Upper lobe of right lung (tissue), 1 donor: ENCODE measurements around the gene ARHGAP6. TPM values are rescaled to one million over a fixed set of nuclear protein-coding genes. Genes with fewer than 3 reads are reported as not detected.

Experiments used
- ATAC-seq: fragments of 200-7000 bp; cut with Tn5 transposase; one replicate; pipeline ENCODE4 v1.9.1; 2020; ENCODE audit warnings: mild to moderate bottlenecking, moderate library complexity
- DNase-seq: peaks from one replicate; pipeline ENCODE4 v3.0.0-alpha.2; 2020
- H3K27ac ChIP-seq: fragments of 200-600 bp; one replicate; pipeline ENCODE4 v1.8.0; 2022
- H3K27me3 ChIP-seq: fragments of 200-600 bp; one replicate; pipeline ENCODE4 v1.8.0; 2022; ENCODE audit warnings: mild to moderate bottlenecking
- H3K36me3 ChIP-seq: fragments of 200-600 bp; one replicate; pipeline ENCODE4 v1.8.0; 2022
- H3K4me1 ChIP-seq: fragments of 200-600 bp; one replicate; pipeline ENCODE4 v1.8.0; 2022
- H3K4me3 ChIP-seq: fragments of 200-600 bp; one replicate; pipeline ENCODE4 v1.8.0; 2022; ENCODE audit warnings: mild to moderate bottlenecking
- H3K9me3 ChIP-seq: fragments of 200-600 bp; one replicate; pipeline ENCODE4 v1.8.0; 2022
- CTCF ChIP-seq: fragments of 200-600 bp; IDR thresholded peaks from one replicate; pipeline ENCODE4 v1.8.0; 2022; ENCODE audit warnings: antibody characterized with exemption
- intact Hi-C: fragments of 100-400 bp; cut with DNase I; formaldehyde crosslinking; loops from one replicate; pipeline ENCODE4 v1.11.0; 2022
- total RNA-seq: library from RNA; stranded (reverse); fragmentation: NEBNext Ultra II Directional; extraction: Animal tissue kit (Norgen Biotek cat#: 25700); gene quantifications from one replicate; pipeline ENCODE4 v1.2.1, GENCODE V29; 2021
- donor health status: DM: no; HTN: yes; CAD: no; lungs with severe emphysema.

ARHGAP6 gene
- total RNA-seq, 1 donor from 2014 or later, result 17.1 TPM

- no peak for ATAC-seq
- Histone ChIP-seq H3K27ac (no peak overlapping the region), H3K4me1 (no peaks in the 10 kb centered on the region), H3K4me3 (no peak overlapping the region), H3K36me3 (no peaks in the 10 kb centered on the region), H3K27me3 (no peaks in the 10 kb centered on the region), H3K9me3 (no peaks in the 10 kb centered on the region)
- intact Hi-C loops, result no loop called here
- no peak for TF ChIP-seq CTCF
- no peak for DNase-seq
Measured at GRCh38 chrX:11478911-11479310, 186.8 kb downstream of the ARHGAP6 start.

GRCh38 chrX:11478026-11478425 is 187.7 kb downstream of the ARHGAP6 start:
- ATAC-seq (no peak), DNase-seq (no peak)
- intact Hi-C loops, result no loop called here
- Histone ChIP-seq H3K27me3 (no peaks in the 10 kb centered on the region), H3K36me3 (no peaks in the 10 kb centered on the region), H3K4me1 (no peaks in the 10 kb centered on the region), H3K27ac (no peak overlapping the region), H3K4me3 (no peak overlapping the region), H3K9me3 (no peaks in the 10 kb centered on the region)
- no peak for TF ChIP-seq CTCF

- intact Hi-C loops, result no loop called here
- no peaks in the 10 kb centered on the region for H3K4me1 ChIP-seq
- no peak overlapping the region for H3K27ac ChIP-seq
- no peaks in the 10 kb centered on the region for H3K36me3 ChIP-seq
- H3K4me3 ChIP-seq, result no peak overlapping the region
- no peaks in the 10 kb centered on the region for H3K27me3 ChIP-seq
- no peaks in the 10 kb centered on the region for H3K9me3 ChIP-seq
- TF ChIP-seq CTCF, result no peak
- ATAC-seq (no peak), DNase-seq (no peak)
Measured at GRCh38 chrX:11474576-11474975, 191.1 kb downstream of the ARHGAP6 start.

- intact Hi-C loops, result no loop called here
- no peak for DNase-seq
- H3K27ac ChIP-seq, result no peak overlapping the region
- H3K4me3 ChIP-seq, result no peak overlapping the region
- H3K36me3 ChIP-seq, result no peaks in the 10 kb centered on the region
- H3K27me3 ChIP-seq, result no peaks in the 10 kb centered on the region
- TF ChIP-seq CTCF, result no peak
- no peaks in the 10 kb centered on the region for H3K9me3 ChIP-seq
- H3K4me1 ChIP-seq, result no peaks in the 10 kb centered on the region
- no peak for ATAC-seq
Measured at GRCh38 chrX:11474021-11474420, 191.7 kb downstream of the ARHGAP6 start.

- no peak overlapping the region for H3K4me3 ChIP-seq
- H3K27ac ChIP-seq, result no peak overlapping the region
- no peaks in the 10 kb centered on the region for H3K36me3 ChIP-seq
- DNase-seq, result no peak
- no peak for TF ChIP-seq CTCF
- intact Hi-C loops, result no loop called here
- H3K4me1 ChIP-seq, result no peaks in the 10 kb centered on the region
- H3K9me3 ChIP-seq, result no peaks in the 10 kb centered on the region
- ATAC-seq, result no peak
- no peaks in the 10 kb centered on the region for H3K27me3 ChIP-seq
Measured at GRCh38 chrX:11472879-11473278, 192.8 kb downstream of the ARHGAP6 start.

- DNase-seq (no peak), ATAC-seq (no peak)
- TF ChIP-seq CTCF, result no peak
- no peaks in the 10 kb centered on the region for H3K36me3 ChIP-seq
- H3K4me3 ChIP-seq, result no peak overlapping the region
- intact Hi-C loops, result no loop called here
- no peak overlapping the region for H3K27ac ChIP-seq
- H3K27me3 ChIP-seq, result no peaks in the 10 kb centered on the region
- no peaks in the 10 kb centered on the region for H3K4me1 ChIP-seq
- no peaks in the 10 kb centered on the region for H3K9me3 ChIP-seq
Measured at GRCh38 chrX:11472381-11472780, 193.3 kb downstream of the ARHGAP6 start.
